ENCODE data around the gene PLD5.
"Not testable (repeated sequence)": the region's sequence is repeated elsewhere in the genome, so short reads cannot be mapped to it uniquely, and the experiment has no call there.

Gene PLD5

GRCh38 chr1:242058181-242058580 lies 466.3 kb downstream of the PLD5 start:
- not testable (repeated sequence) for H3K4me3 ChIP-seq (ENCODE audit: low read depth in 1 of 5, low read length in 5 of 5); H3K27ac ChIP-seq (ENCODE audit: low read depth, low read length); H3K9ac ChIP-seq (ENCODE audit: low read length in 5 of 5); H3K9me3 ChIP-seq (ENCODE audit: control insufficient read depth in 5 of 5, low read length in 5 of 5); H3K27me3 ChIP-seq (ENCODE audit: control insufficient read depth in 5 of 5, insufficient read depth in 4 of 5, low read length in 5 of 5); H3K4me1 ChIP-seq (ENCODE audit: control insufficient read depth in 5 of 5, insufficient read depth in 5 of 5, low read length in 5 of 5); H3K36me3 ChIP-seq (ENCODE audit: control insufficient read depth in 5 of 5, insufficient read depth in 5 of 5, low read length in 5 of 5)

GRCh38 chr1:242057745-242058115 lies 466.8 kb downstream of the PLD5 start:
- Histone ChIP-seq H3K4me1 (ENCODE audit: control insufficient read depth in 5 of 5, insufficient read depth in 5 of 5, low read length in 5 of 5) (no peaks in the 10 kb centered on the region), H3K9ac (ENCODE audit: low read length in 5 of 5) (no peak overlapping the region), H3K4me3 (ENCODE audit: low read depth in 1 of 5, low read length in 5 of 5) (no peak overlapping the region), H3K9me3 (ENCODE audit: control insufficient read depth in 5 of 5, low read length in 5 of 5) (no peaks in the 10 kb centered on the region), H3K27me3 (ENCODE audit: control insufficient read depth in 5 of 5, insufficient read depth in 4 of 5, low read length in 5 of 5) (no peaks in the 10 kb centered on the region), H3K36me3 (ENCODE audit: control insufficient read depth in 5 of 5, insufficient read depth in 5 of 5, low read length in 5 of 5) (no peaks in the 10 kb centered on the region), H3K27ac (ENCODE audit: low read depth, low read length) (no peak overlapping the region)

- Histone ChIP-seq H3K4me1 (ENCODE audit: control insufficient read depth in 5 of 5, insufficient read depth in 5 of 5, low read length in 5 of 5) (no peaks in the 10 kb centered on the region), H3K4me3 (ENCODE audit: low read depth in 1 of 5, low read length in 5 of 5) (no peak overlapping the region), H3K9ac (ENCODE audit: low read length in 5 of 5) (no peak overlapping the region), H3K27ac (ENCODE audit: low read depth, low read length) (no peak overlapping the region), H3K27me3 (ENCODE audit: control insufficient read depth in 5 of 5, insufficient read depth in 4 of 5, low read length in 5 of 5) (no peaks in the 10 kb centered on the region), H3K9me3 (ENCODE audit: control insufficient read depth in 5 of 5, low read length in 5 of 5) (no peaks in the 10 kb centered on the region), H3K36me3 (ENCODE audit: control insufficient read depth in 5 of 5, insufficient read depth in 5 of 5, low read length in 5 of 5) (no peaks in the 10 kb centered on the region)
Observed at GRCh38 chr1:242056988-242057744, 467.3 kb downstream of the PLD5 start.

GRCh38 chr1:242055749-242056320 lies 468.7 kb downstream of the PLD5 start:
- no peak overlapping the region for H3K27ac ChIP-seq (ENCODE audit: low read depth, low read length)
- H3K4me1 ChIP-seq (ENCODE audit: control insufficient read depth in 5 of 5, insufficient read depth in 5 of 5, low read length in 5 of 5): no peaks in the 10 kb centered on the region
- H3K9me3 ChIP-seq (ENCODE audit: control insufficient read depth in 5 of 5, low read length in 5 of 5): no peaks in the 10 kb centered on the region
- H3K9ac ChIP-seq (ENCODE audit: low read length in 5 of 5): no peak overlapping the region
- H3K36me3 ChIP-seq (ENCODE audit: control insufficient read depth in 5 of 5, insufficient read depth in 5 of 5, low read length in 5 of 5): no peaks in the 10 kb centered on the region
- no peaks in the 10 kb centered on the region for H3K27me3 ChIP-seq (ENCODE audit: control insufficient read depth in 5 of 5, insufficient read depth in 4 of 5, low read length in 5 of 5)
- no peak overlapping the region for H3K4me3 ChIP-seq (ENCODE audit: low read depth in 1 of 5, low read length in 5 of 5)

- no peaks in the 10 kb centered on the region for H3K27me3 ChIP-seq (ENCODE audit: control insufficient read depth in 5 of 5, insufficient read depth in 4 of 5, low read length in 5 of 5)
- peaks cover 0 to 6% (median 0%) of the 10 kb centered on the region in 5 donors for H3K9me3 ChIP-seq (ENCODE audit: control insufficient read depth in 5 of 5, low read length in 5 of 5)
- no peaks in the 10 kb centered on the region for H3K36me3 ChIP-seq (ENCODE audit: control insufficient read depth in 5 of 5, insufficient read depth in 5 of 5, low read length in 5 of 5)
- no peak overlapping the region for H3K27ac ChIP-seq (ENCODE audit: low read depth, low read length)
- H3K9ac ChIP-seq (ENCODE audit: low read length in 5 of 5): no peak overlapping the region
- no peaks in the 10 kb centered on the region for H3K4me1 ChIP-seq (ENCODE audit: control insufficient read depth in 5 of 5, insufficient read depth in 5 of 5, low read length in 5 of 5)
- H3K4me3 ChIP-seq (ENCODE audit: low read depth in 1 of 5, low read length in 5 of 5): no peak overlapping the region
Observed at GRCh38 chr1:242043165-242043564, 481.3 kb downstream of the PLD5 start.

GRCh38 chr1:242034392-242034791 lies 490.1 kb downstream of the PLD5 start:
- no peaks in the 10 kb centered on the region for H3K9me3 ChIP-seq (ENCODE audit: control insufficient read depth in 5 of 5, low read length in 5 of 5)
- H3K4me1 ChIP-seq (ENCODE audit: control insufficient read depth in 5 of 5, insufficient read depth in 5 of 5, low read length in 5 of 5): peaks cover 0 to 8% (median 0%) of the 10 kb centered on the region in 5 donors
- H3K4me3 ChIP-seq (ENCODE audit: low read depth in 1 of 5, low read length in 5 of 5): no peak overlapping the region
- H3K9ac ChIP-seq (ENCODE audit: low read length in 5 of 5): no peak overlapping the region
- H3K36me3 ChIP-seq (ENCODE audit: control insufficient read depth in 5 of 5, insufficient read depth in 5 of 5, low read length in 5 of 5): no peaks in the 10 kb centered on the region
- no peaks in the 10 kb centered on the region for H3K27me3 ChIP-seq (ENCODE audit: control insufficient read depth in 5 of 5, insufficient read depth in 4 of 5, low read length in 5 of 5)
- H3K27ac ChIP-seq (ENCODE audit: low read depth, low read length): no peak overlapping the region

GRCh38 chr1:242033447-242033846 lies 491.1 kb downstream of the PLD5 start:
- H3K9ac ChIP-seq (ENCODE audit: low read length in 5 of 5): no peak overlapping the region
- no peaks in the 10 kb centered on the region for H3K9me3 ChIP-seq (ENCODE audit: control insufficient read depth in 5 of 5, low read length in 5 of 5)
- H3K4me1 ChIP-seq (ENCODE audit: control insufficient read depth in 5 of 5, insufficient read depth in 5 of 5, low read length in 5 of 5): peaks cover 0 to 8% (median 0%) of the 10 kb centered on the region in 5 donors
- no peaks in the 10 kb centered on the region for H3K36me3 ChIP-seq (ENCODE audit: control insufficient read depth in 5 of 5, insufficient read depth in 5 of 5, low read length in 5 of 5)
- no peak overlapping the region for H3K4me3 ChIP-seq (ENCODE audit: low read depth in 1 of 5, low read length in 5 of 5)
- H3K27ac ChIP-seq (ENCODE audit: low read depth, low read length): no peak overlapping the region
- H3K27me3 ChIP-seq (ENCODE audit: control insufficient read depth in 5 of 5, insufficient read depth in 4 of 5, low read length in 5 of 5): no peaks in the 10 kb centered on the region
